Measurements from ENCODE around the gene APOC1.
"Not testable (repeated sequence)": the region's sequence is repeated elsewhere in the genome, so short reads cannot be mapped to it uniquely, and the experiment has no call there.

The APOC1 gene

GRCh38 chr19:44908074-44908835 lies 6.2 kb upstream of the APOC1 start:
- no peak for TF ChIP-seq CTCF (IDR thresholded peaks at IDR 0.05; ENCODE audit: control insufficient read depth, extremely low read depth, insufficient read depth)
- DNase-seq (ENCODE audit: low read depth) = no peak
- H3K4me3 ChIP-seq (ENCODE audit: low read depth, low read length) = no peak overlapping the region

GRCh38 chr19:44908836-44909261 lies 5.6 kb upstream of the APOC1 start:
- no peak for DNase-seq (ENCODE audit: low read depth)
- no peak overlapping the region for H3K4me3 ChIP-seq (ENCODE audit: low read depth, low read length)
- no peak for TF ChIP-seq CTCF (IDR thresholded peaks at IDR 0.05; ENCODE audit: control insufficient read depth, extremely low read depth, insufficient read depth)

GRCh38 chr19:44909775-44910174 lies 4.6 kb upstream of the APOC1 start:
- no peak for TF ChIP-seq CTCF (IDR thresholded peaks at IDR 0.05; ENCODE audit: control insufficient read depth, extremely low read depth, insufficient read depth)
- no peak for DNase-seq (ENCODE audit: low read depth)
- H3K4me3 ChIP-seq (ENCODE audit: low read depth, low read length) = no peak overlapping the region

GRCh38 chr19:44911896-44912295 lies 2.5 kb upstream of the APOC1 start:
- not testable (repeated sequence) for DNase-seq (ENCODE audit: low read depth); H3K4me3 ChIP-seq (ENCODE audit: low read depth, low read length)

GRCh38 chr19:44912854-44913253 lies 1.6 kb upstream of the APOC1 start:
- no peak overlapping the region for H3K4me3 ChIP-seq (ENCODE audit: low read depth, low read length)
- TF ChIP-seq CTCF (IDR thresholded peaks at IDR 0.05; ENCODE audit: control insufficient read depth, extremely low read depth, insufficient read depth) = no peak
- no peak for DNase-seq (ENCODE audit: low read depth)

- not testable (repeated sequence) for DNase-seq (ENCODE audit: low read depth); H3K4me3 ChIP-seq (ENCODE audit: low read depth, low read length)
Measured at GRCh38 chr19:44913512-44914432, 636 bp upstream of the APOC1 start.

GRCh38 chr19:44924243-44924725 lies 9.9 kb downstream of the APOC1 start:
- no peak for DNase-seq (ENCODE audit: low read depth)
- TF ChIP-seq CTCF (IDR thresholded peaks at IDR 0.05; ENCODE audit: control insufficient read depth, extremely low read depth, insufficient read depth) = no peak
- H3K4me3 ChIP-seq (ENCODE audit: low read depth, low read length) = no peak overlapping the region

Measured in LNCaP clone FGC (cell line).